HG03095 (cell line): ENCODE results near the gene CALHM5.
A peak's percentile ranks its signal among the peaks of the same experiment; 100 is the strongest.
"Not testable (repeated sequence)": the region's sequence is repeated elsewhere in the genome, so short reads cannot be mapped to it uniquely, and the experiment has no call there.

Experiments used
- ATAC-seq: cut with Tn5 transposase; IDR thresholded peaks from one replicate; pipeline ENCODE4 v1.9.1; 2021; ENCODE audit warnings: moderate library complexity; ENCODE audit not compliant: unreplicated experiment

The CALHM5 gene, protein sequence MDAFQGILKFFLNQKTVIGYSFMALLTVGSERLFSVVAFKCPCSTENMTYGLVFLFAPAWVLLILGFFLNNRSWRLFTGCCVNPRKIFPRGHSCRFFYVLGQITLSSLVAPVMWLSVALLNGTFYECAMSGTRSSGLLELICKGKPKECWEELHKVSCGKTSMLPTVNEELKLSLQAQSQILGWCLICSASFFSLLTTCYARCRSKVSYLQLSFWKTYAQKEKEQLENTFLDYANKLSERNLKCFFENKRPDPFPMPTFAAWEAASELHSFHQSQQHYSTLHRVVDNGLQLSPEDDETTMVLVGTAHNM

DNA sequence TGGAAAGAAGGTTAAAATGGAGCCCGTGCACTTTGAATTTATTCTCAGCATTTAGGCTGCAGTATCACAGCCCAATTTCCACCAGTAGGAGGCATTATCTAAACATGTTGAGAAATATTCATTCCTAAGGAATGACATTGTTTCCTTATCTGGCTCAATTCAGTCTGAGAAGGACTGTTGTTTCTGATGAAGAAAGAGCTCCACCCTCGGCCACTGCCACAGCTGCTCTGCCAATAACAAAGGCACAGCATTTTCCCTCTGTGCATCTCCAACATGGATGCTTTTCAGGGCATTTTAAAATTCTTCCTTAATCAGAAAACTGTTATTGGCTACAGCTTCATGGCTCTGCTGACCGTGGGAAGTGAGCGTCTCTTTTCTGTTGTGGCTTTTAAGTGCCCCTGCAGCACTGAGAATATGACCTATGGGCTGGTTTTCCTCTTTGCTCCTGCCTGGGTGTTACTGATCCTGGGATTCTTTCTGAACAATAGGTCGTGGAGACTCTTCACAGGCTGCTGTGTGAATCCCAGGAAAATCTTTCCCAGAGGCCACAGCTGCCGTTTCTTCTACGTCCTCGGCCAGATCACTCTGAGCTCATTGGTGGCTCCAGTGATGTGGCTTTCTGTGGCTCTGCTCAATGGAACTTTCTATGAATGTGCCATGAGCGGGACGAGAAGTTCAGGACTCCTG, at the start of gene CALHM5:
Gene CALHM5, plus strand, starts transcription at position 216 of the 687 bp plus-strand sequence. Its CDS starts 58 bp downstream, at position 274.
- ATAC-seq, result no peak

DNA sequence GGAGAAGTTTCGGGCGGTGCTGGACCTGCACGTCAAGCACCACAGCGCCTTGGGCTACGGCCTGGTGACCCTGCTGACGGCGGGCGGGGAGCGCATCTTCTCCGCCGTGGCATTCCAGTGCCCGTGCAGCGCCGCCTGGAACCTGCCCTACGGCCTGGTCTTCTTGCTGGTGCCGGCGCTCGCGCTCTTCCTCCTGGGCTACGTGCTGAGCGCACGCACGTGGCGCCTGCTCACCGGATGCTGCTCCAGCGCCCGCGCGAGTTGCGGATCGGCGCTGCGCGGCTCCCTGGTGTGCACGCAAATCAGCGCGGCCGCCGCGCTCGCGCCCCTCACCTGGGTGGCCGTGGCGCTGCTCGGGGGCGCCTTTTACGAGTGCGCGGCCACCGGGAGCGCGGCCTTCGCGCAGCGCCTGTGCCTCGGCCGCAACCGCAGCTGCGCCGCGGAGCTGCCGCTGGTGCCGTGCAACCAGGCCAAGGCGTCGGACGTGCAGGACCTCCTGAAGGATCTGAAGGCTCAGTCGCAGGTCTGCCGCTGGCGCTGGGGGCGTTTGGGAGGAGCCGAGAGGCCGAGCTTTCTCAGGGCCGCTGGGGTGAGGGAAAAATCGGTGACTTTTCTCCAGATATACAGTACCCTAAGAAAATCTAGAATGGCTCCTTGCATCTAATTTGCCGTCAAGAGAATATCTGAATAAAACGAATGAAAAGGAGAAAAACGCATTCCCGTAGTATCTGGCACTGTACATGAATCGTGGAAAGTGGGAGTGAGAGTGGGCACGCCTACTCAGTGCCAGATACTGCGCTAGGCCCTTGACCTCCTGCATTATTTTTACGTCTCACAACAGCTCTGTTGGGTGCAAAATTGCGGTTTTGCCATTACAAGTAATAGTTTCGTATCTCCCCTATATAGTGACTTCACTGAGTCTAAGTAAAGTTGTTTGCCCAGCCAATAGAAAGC, 49.2 kb upstream of the CALHM5 start:
- peak; percentile 88 for ATAC-seq

DNA sequence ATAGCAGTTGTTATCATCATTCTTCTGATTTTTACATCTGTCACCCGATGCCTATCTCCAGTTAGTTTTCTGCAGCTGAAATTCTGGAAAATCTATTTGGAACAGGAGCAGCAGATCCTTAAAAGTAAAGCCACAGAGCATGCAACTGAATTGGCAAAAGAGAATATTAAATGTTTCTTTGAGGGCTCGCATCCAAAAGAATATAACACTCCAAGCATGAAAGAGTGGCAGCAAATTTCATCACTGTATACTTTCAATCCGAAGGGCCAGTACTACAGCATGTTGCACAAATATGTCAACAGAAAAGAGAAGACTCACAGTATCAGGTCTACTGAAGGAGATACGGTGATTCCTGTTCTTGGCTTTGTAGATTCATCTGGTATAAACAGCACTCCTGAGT, 48.1 kb upstream of the CALHM5 start:
- ATAC-seq, result no peak

DNA sequence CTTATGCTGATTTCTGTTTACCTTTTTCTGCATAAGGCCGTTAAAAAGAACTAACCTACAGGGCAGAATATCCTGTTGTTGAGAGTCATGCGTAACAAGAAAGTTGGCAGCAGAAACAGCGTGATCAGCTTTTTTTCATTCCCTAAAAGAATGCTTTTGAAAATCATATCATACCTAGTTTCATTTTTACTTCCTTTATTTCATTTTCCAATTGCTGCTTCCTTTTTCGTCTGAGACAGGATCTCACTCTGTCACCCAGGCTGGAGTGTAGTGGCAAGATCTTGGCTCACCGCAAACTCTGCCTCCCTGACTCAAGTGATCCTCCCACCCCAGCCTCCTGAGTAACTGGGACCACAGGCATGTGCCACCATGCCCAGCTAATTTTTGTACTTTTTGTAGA, 46.2 kb upstream of the CALHM5 start:
- ATAC-seq, result no peak

DNA sequence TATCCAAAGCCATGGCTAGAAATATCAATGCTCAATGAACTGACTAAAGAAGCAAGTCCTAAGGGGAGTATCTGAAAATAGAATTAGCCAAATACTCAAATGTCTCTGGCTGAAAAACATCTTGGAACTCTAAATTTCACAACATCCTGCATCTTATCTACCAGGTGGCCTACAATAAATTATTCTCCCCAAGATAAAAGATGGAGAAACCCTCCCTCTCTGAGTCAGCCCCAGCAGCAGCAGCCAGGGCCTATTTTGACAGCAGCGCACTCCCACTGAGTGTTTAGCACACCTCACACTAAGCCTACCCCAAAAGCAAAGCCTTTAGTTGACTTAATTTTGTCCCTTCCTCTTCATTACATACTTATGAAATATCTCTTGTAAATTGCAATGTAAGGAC, 44.3 kb upstream of the CALHM5 start:
- ATAC-seq, result no peak

DNA sequence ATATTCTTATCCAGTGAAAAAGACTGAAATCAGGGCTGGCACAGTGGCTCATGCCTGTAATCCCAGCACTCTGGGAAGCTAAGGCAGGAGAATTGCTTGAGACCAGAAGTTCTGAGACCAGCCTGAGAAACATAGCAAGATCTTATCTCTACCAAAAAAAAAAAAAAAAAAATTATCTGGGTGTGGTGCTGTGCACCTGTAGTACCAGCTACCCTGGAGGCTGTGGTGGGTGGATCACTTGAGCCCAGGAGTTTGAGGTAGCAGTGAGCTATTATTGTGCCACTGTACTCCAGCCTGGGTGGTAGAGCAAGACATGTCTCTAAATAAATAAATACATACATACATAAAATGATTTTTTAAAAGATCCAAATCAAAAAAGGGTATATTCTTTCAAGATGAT, 43.9 kb upstream of the CALHM5 start:
- ATAC-seq, result no peak

DNA sequence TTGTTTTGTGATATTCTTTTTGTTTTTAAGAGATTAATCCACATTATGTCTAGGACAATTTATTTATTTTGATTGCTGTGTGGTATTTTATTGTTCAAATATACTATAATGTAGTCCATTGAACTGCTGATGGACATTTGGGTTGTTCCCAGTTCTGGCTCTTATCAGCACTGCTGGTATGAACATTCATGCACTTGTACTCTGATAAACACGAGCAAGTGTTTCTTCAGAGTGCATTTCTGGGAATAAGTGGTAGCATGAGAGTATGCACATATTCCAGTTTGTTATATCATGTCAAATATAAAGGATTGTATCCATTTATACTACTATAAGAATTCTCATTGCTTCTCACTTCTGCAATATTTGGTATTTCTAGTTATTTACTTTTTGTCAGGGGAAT, 43.1 kb upstream of the CALHM5 start:
- no peak for ATAC-seq

DNA sequence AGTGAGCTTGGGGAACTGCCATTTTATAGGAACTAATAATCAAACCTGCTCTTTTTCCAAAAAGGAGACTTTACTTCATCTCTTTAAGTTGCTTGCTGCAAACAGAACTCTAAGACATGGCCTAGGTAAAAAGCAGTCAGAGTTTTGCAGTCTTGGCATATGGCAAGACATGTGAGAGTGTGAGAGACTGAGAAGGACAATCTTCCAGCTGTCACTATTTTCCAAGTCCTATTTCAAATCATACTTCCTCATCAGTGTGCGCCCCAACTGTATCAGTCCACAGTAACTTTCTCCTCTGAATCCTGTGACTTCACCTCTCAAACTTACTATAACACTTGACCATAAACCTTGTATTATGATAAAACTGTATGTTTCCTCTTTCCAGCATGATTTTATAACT, 39.9 kb upstream of the CALHM5 start:
- no peak for ATAC-seq

DNA sequence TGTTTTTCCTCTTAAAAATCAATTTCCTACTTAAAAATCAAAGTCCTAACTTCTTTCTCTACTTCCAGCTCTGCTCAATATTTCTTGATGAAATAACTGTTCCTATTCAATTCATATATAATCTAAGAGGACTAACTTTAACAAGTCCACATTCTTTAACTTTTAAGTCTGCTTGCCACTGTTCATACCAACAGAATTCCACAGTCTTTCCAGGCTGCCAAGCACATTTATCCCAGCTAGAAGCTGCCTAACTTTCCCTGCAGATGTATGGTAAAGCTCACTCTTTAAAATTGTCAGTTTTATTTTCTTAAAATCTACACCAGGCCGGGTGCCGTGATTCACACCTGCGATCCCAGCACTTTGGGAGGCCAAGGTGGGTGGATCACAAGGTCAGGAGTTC, 38.7 kb upstream of the CALHM5 start:
- ATAC-seq, result no peak

DNA sequence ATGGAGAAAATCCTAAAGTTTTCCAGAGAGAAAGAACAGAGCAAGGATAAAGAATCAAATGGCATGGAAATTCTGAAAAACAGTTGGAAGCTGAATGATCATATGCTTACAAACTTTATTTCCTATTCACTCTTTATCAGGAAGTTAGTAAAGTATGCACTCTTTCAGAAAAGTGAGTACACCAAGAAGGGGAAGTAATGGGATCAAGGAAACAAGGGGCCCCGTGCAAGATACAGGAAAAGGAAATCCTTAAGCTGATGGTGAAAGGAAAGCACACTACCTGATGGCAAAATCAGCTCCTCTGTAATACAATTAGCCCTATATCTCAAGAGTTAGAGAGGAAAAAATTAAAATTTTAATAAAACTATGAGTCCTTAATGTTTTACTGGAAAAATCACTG, 36.3 kb upstream of the CALHM5 start:
- no peak for ATAC-seq

DNA sequence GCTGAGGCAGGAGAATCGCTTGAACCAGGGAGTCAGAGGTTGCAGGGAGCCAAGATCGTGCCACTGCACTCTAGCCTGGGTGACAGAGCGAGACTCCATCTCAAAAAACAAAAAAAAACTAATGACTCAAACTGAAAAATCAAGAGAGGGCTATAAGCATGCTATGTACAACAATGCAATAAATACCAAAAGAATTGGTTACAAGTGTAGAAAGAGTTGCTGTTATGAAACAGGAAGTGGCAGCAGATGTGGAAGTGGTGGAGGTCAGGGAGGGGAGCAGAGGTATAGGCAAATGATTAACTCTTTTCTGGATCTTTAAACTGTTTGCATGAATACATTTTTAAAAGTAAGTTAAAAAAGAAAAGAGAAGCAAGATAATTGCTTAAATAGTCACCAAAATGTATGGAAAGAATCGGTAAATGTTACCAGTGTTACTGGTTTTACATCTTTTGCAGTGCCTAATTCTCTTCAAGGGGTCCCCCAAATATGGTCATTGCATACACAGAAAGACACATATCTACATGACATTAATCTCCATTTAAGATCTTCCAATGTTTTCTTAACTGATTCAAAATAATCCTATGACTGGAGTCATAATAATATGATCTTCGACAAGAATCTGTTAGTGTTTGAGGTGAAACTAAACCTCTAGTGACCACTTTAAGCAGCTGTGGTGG, 35.3 kb upstream of the CALHM5 start:
- ATAC-seq, result peak; percentile 100

DNA sequence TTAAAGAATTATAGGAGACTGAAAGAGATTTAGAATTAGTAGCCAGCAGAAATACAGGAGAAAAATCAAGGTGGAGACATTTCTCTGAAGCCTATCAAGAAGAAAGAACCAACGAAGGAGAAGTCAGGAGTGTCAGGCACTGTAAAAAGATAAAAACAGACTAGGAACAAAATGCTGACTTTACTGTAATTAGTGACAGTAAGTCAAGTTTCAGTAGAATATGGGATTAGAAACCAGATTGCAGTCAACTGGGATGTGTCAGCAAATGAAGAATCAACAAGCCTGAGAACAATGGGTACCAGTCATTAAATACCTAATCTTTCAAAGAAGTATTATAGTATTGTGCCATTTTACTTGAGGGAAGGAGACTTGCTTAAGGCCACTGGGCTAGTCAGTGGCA, 28.7 kb upstream of the CALHM5 start:
- ATAC-seq, result no peak

DNA sequence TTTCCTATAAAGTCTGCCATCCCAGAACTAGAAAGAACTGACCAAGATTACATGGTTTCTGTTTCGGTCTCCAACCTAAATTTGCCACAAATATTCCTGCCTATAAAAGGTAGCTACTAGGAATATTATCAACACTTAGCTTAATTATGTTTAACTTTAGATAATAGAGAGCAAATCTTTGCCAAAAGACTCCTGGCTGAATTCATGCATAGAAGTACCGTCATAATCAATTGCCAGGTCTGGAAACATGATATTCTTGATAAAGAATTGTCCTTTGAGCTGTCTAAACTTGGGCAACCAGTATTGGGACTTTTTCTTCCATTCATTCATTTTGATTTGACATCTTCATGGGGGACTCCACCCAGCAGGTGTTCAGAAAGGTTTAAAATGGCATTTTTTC, 27.8 kb upstream of the CALHM5 start:
- ATAC-seq, result no peak

DNA sequence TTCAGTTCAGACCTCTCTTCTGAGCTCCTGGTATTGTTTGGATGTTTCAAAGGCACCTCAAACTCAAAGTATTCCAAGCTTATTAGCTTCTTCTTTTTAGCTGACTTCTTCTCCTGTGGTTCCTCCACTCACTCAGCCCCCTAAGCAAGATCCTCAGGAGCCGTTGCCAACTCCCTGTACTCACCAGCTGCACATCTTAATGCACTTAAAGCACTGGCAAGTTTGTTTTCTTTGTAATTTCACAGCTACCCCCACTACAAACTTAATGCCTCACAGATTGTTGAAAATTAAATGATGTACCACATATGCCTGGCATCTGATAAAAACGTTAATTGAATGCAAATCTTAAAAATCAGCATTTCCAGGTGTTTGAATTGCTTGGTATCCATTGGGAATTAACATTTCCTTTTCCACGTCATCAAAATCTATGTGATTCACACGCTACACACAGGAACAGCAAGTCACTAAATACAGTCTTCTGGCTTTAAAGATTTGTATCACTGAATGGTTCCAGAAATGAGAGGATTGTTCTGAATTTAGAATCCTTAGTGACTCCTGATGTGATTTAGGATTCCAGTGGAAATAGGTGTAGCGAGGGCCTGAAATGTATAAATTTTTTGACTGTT, 25.8 kb upstream of the CALHM5 start:
- ATAC-seq, result no peak

DNA sequence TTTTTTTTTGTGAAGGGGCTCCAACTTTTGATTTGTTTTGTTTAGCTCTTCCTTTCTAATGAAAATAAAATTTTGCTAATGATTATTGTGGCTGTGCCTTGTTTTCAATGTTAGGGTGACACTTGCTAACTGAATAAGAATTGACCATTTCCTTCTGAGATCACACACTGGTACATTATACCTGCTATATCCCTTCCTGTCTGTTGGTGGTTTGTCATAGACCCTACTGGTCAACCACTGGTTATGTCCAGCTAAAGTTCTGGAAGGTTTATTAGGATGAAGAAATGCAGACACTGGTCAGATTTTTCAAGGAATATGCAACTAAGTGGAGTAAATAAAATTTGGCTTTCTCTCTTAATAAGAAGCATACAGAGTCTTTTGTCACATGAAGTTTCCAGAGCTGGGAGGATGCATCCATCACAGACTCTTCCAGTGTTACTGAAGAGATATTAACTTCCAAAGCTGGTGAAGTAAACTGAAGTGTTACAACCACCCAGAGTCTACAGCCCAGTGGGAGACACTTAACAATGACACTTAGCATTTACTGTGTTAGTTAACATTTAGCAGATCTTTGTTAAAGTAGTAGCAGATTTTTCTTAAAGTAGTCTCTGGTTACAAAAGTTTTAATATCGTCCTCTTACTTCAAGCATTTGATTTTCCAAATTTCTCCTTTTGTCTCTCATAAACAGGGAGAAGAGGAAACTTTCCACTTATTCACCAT, 19.7 kb upstream of the CALHM5 start:
- ATAC-seq, result no peak

DNA sequence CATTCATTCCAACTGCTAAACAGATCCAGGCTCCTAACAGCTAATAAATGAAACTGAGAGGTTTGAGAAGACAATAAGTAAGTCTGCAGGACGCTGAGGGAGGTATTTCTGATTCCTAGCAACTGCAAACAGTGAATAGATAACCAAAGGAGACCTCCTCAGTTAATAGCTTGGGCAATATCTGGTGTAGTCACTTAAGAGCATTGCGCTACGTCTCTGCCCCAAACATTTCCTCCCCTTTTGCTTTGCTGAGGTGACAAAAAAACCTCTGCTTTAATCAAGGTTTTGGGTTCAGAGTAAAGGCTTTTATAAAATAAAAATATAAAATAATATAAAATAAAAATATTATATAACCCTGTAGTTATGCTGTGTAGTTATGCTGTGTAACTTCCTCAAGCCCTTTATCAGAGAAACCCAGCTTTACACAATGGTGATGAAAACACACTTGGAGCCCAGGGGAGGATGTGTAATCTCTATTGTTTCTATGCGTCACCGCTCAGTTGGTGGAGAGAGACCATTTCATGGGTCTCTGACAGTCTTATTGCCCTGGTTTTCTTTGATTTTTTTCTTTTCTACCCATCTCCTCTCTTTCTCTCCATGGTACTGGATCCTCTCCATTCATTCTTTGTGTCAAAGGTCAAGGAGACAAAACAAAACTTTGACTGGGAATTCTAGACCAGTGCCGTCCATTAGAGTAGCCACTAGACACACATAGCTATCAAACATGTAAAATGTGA, 18.9 kb upstream of the CALHM5 start:
- no peak for ATAC-seq

DNA sequence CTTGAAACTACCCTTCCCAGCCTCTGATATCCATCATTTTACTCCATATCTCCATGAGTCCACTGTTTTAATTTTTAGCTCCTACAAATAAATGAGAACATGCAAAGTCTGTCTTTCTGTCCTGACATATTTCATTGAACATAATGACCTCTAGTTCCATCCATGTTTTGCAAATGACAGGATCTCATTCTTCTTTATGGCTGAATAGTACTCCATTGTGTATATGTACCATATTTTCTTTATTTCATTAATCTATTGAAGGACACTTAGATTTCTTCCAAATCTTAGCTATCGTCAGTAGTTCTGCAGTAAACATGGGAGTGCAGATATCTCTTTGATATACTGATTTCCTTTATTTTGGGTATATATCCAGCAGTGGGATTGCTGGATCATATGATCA, 16.3 kb upstream of the CALHM5 start:
- not testable (repeated sequence) for ATAC-seq

DNA sequence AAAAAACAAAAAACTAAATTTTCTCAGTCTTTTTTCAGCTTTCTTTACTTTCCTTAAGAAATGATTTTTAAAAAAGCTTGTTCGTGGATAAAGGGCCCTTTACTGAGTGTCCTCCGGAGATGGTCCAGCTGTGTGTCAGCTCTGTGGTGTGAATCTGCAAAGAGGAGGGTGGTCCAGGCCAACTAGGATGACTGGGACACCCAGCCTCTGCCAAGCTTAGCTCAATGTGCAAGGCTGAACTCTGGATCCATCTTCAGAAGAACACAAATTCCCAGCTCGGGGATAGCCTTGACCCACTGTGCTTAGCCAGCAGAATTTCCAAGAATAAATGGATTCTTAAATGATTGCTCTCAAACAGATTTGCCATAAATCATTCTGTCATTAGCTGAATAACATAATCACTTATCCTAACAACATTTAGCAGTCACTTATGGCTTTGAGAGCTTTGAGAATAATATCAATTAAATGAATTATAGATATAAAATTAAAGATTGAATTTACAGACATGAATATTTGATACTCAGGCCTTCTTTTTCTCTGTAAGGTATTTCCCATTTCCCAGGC, 14.2 kb upstream of the CALHM5 start:
- no peak for ATAC-seq

DNA sequence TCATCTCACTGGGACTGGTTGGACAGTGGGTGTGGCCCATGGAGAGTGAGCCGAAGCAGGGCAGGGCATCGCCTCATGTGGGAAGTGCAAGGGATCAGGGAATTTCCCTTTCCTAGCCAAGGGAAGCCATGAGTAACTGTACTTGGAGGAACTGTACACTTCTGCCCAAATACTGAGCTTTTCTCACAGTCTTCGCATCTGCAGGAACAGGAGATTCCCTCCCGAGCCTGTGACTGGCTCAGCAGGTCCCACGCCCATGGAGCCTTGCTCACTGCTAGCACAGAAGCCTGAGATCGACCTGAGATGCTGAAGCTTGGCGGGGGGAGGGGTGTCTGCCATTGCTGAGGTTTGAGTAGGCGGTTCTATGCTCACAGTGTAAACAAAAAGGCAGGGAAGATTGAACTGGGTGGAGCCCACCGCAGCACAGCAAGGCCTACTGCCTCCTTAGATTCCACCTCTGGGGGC, 10.4 kb upstream of the CALHM5 start:
- no peak for ATAC-seq
